Gastrocnemius medialis (tissue), 4 donors: ENCODE measurements around the gene ENAH. TPM values are rescaled to one million over a fixed set of nuclear protein-coding genes. Genes with fewer than 3 reads are reported as not detected.

Experiments used
- ATAC-seq, 2 donors: fragments of 150-250 bp; one replicate each; pipeline ENCODE4 v1.9.1; 2016
- DNase-seq, 2 donors: peaks; one replicate each; pipeline ENCODE4 v3.0.0-alpha.2; 2019
- H3K27ac ChIP-seq, 4 donors: fragments of 200-600 bp; sonication (generic); 1 replicate in 1 of 4; 2 replicates in 3 of 4; pipeline ENCODE4 v1.5.1; 2016 to 2018; ENCODE audit warnings: mild to moderate bottlenecking in 2 of 4, moderate library complexity in 1 of 4
- H3K27me3 ChIP-seq, 3 donors: fragments of 200-600 bp; sonication (generic) in 2 of 3; 1 replicate in 1 of 3; 2 replicates in 2 of 3; pipeline versions ENCODE4 v1.5.1 to v1.6.0; 2016 to 2019; ENCODE audit warnings: mild to moderate bottlenecking in 1 of 3, moderate library complexity in 1 of 3
- H3K36me3 ChIP-seq, 2 donors: fragments of 200-600 bp; sonication (generic) in 1 of 2; one replicate each; pipeline ENCODE4 v1.5.1; 2017 to 2018
- H3K4me1 ChIP-seq, 2 donors: fragments of 200-600 bp; sonication (generic) in 1 of 2; one replicate each; pipeline ENCODE4 v1.5.1; 2016 to 2017; ENCODE audit warnings: mild to moderate bottlenecking in 2 of 2
- H3K4me3 ChIP-seq, 4 donors: fragments of 200-600 bp; sonication (generic) in 3 of 4; 1 replicate in 1 of 4; 2 replicates in 3 of 4; pipeline ENCODE4 v1.5.1; 2016 to 2019; ENCODE audit warnings: mild to moderate bottlenecking in 2 of 4
- H3K9me3 ChIP-seq, 3 donors: fragments of 200-600 bp; sonication (generic) in 2 of 3; 1 replicate in 1 of 3; 2 replicates in 2 of 3; pipeline ENCODE4 v1.5.1; 2016 to 2019
- POLR2A ChIP-seq, 2 donors: fragments of 450-650 bp; IDR thresholded peaks; one replicate each; pipeline ENCODE4 v1.6.1; 2017; ENCODE audit warnings: antibody characterized with exemption in 2 of 2, mild to moderate bottlenecking in 2 of 2, moderate library complexity in 2 of 2
- in situ Hi-C, 4 donors: fragments of 200-750 bp; cut with MboI; loops; one replicate each; pipeline versions ENCODE4 v1.15.0 to v1.8.0; 2017; ENCODE audit warnings: low sequenced_read_pairs in 4 of 4
- intact Hi-C: fragments of 100-400 bp; cut with DNase I; formaldehyde crosslinking; loops from one replicate; pipeline ENCODE4 v1.15.1; 2023; ENCODE audit warnings: low total_unique reads
- total RNA-seq, 4 donors: library from RNA; depleted of rRNA; stranded (reverse); fragments of >200 nt; gene quantifications; one replicate each; pipeline versions ENCODE4 v1.1.0 to v1.2.3, GENCODE V29; 2016
- TF ChIP-seq, protein P1 (sequence below), 5 experiments: fragments of 450-650 bp in 3 of 5; fragments of 200-600 bp in 2 of 5; sonication (generic) in 2 of 5; IDR thresholded peaks in 4 of 5; conservative IDR thresholded peaks in 1 of 5; 1 replicate in 4 of 5; 2 replicates in 1 of 5; pipeline ENCODE4 v1.5.1; 2016 to 2019; ENCODE audit warnings: antibody characterized with exemption in 5 of 5, mild to moderate bottlenecking in 3 of 5, moderate library complexity in 3 of 5

The ENAH gene
- total RNA-seq, 4 donors from 2014 or later, result 56.1 to 112 (median 62.2) TPM

DNA sequence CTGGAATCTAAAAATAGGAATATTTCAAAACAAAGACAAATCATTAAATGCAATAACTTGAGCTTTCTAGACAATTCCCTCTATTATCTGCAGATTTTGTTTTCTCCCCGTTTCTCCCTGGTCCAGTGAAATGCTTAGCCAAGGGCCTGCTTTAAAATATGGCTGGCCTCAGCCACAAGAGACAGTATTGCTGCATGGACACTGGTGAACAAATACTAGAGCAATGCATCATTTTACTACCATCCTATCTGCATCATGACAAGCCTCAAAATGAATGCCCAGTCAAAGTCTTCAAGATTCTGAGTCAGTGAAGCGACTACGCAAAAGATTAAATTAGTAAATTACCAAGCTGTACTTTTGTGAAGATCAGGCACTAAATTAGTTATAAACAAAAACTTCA lies 80.5 kb downstream of the ENAH start:
- Histone ChIP-seq H3K27me3 (no peaks in the 10 kb centered on the region), H3K9me3 (no peaks in the 10 kb centered on the region), H3K4me1 (peaks cover 32 to 35% of the 10 kb centered on the region in 2 donors), H3K27ac (no peak overlapping the region), H3K36me3 (no peaks in the 10 kb centered on the region), H3K4me3 (no peak overlapping the region)
- DNase-seq, result no peak
- intact Hi-C loops (loop anchor here (1.0 kb wide), 1 partner anchor 33 kb away; no protein-coding TSS in a partner anchor), in situ Hi-C loops (no loop called here)
- peak in 1 of 2 donors; percentile 31 for ATAC-seq
- no peak for TF ChIP-seq POLR2A (IDR thresholded peaks at IDR 0.05)
- TF ChIP-seq, protein P1, sequence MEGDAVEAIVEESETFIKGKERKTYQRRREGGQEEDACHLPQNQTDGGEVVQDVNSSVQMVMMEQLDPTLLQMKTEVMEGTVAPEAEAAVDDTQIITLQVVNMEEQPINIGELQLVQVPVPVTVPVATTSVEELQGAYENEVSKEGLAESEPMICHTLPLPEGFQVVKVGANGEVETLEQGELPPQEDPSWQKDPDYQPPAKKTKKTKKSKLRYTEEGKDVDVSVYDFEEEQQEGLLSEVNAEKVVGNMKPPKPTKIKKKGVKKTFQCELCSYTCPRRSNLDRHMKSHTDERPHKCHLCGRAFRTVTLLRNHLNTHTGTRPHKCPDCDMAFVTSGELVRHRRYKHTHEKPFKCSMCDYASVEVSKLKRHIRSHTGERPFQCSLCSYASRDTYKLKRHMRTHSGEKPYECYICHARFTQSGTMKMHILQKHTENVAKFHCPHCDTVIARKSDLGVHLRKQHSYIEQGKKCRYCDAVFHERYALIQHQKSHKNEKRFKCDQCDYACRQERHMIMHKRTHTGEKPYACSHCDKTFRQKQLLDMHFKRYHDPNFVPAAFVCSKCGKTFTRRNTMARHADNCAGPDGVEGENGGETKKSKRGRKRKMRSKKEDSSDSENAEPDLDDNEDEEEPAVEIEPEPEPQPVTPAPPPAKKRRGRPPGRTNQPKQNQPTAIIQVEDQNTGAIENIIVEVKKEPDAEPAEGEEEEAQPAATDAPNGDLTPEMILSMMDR (IDR thresholded peaks at IDR 0.05 in 4 of 5, conservative IDR thresholded peaks at IDR 0.05 in 1 of 5), result peak in 1 of 5 experiments; percentile 24

DNA sequence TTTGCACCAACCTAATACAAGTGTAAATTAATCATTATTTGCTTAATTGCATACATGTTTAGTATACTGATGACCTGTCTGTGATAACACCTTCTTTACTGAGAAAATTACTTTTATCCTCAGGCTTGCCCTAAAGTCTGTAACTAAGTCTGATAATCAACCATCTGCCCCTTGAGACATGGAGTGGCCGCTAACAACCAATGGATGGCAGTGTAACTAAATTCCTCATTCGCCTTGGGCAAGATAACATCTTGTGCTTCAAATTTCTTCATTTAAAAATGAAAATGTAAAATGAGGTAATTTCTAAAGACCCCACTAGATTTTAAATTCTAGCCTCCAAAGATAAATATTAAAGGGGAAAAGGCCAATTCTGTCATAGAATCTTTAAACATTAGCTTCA lies 85.1 kb downstream of the ENAH start:
- H3K4me3 ChIP-seq, result no peak overlapping the region
- in situ Hi-C loops (no loop called here), intact Hi-C loops (loop anchor here (5.0 kb wide), 2 partner anchors 135 to 205 kb away; no protein-coding TSS in a partner anchor)
- no peak overlapping the region for H3K27ac ChIP-seq
- no peaks in the 10 kb centered on the region for H3K9me3 ChIP-seq
- H3K4me1 ChIP-seq, result peaks cover 32 to 36% of the 10 kb centered on the region in 2 donors
- H3K27me3 ChIP-seq, result no peaks in the 10 kb centered on the region
- TF ChIP-seq POLR2A (IDR thresholded peaks at IDR 0.05), result no peak
- TF ChIP-seq, protein P1 (IDR thresholded peaks at IDR 0.05 in 4 of 5, conservative IDR thresholded peaks at IDR 0.05 in 1 of 5), result no peak
- H3K36me3 ChIP-seq, result peaks cover 0 to 8% of the 10 kb centered on the region in 2 donors
- ATAC-seq, result no peak
- DNase-seq, result no peak

DNA sequence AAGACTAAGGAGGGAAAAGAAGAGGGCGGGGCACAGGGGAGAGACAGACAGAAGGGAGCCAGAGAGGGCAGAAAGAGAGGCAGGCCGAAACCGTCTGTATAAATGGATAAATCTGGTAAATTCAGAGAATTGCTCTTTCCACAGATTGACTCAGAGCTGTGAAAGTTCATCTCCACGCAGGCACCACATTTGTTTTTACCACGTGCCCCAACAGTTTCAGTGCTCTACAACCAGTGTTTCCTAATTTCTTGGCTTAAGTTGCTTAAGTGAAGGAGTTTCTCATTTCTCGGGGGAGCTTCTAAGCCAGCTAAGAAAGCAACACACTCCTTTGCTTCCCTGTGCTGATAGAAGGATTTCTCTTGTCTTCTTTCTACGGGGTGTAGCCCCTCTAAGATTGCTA lies 87.1 kb downstream of the ENAH start:
- no peaks in the 10 kb centered on the region for H3K9me3 ChIP-seq
- ATAC-seq (peak; percentile 58 to 88), DNase-seq (peak in 1 of 2 donors; percentile 34)
- no peaks in the 10 kb centered on the region for H3K27me3 ChIP-seq
- H3K36me3 ChIP-seq, result peaks cover 0 to 11% of the 10 kb centered on the region in 2 donors
- intact Hi-C loops (loop anchor here (5.0 kb wide), 2 partner anchors 136 to 206 kb away; no protein-coding TSS in a partner anchor), in situ Hi-C loops (no loop called here)
- peak overlapping the region in 3 of 4 donors; percentile 25 to 44 (median 42) for H3K27ac ChIP-seq
- peaks cover 26 to 30% of the 10 kb centered on the region in 2 donors for H3K4me1 ChIP-seq
- TF ChIP-seq, protein P1 (IDR thresholded peaks at IDR 0.05 in 4 of 5, conservative IDR thresholded peaks at IDR 0.05 in 1 of 5), result no peak
- no peak for TF ChIP-seq POLR2A (IDR thresholded peaks at IDR 0.05)
- H3K4me3 ChIP-seq, result no peak overlapping the region

DNA sequence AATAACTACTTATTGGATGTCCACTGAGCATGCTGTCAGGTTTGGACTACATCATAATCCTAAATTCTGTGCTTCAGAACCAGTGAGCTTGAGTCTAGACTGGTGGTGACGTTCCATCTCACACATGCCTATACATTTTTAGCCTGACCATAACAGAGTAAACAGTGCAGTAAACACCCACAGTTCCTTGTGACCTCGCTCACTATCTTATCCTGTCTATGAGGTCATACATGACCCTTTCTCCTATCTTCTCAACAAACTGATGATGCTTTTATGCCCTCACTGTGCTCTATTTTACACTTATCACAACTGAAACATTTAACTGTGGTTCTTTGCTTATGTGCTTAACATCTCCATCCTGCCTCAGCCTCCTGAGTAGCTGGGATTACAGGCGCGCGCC lies 91.2 kb downstream of the ENAH start:
- no peaks in the 10 kb centered on the region for H3K27me3 ChIP-seq
- TF ChIP-seq, protein P1 (IDR thresholded peaks at IDR 0.05 in 4 of 5, conservative IDR thresholded peaks at IDR 0.05 in 1 of 5), result no peak
- no peak for TF ChIP-seq POLR2A (IDR thresholded peaks at IDR 0.05)
- no peak overlapping the region for H3K4me3 ChIP-seq
- in situ Hi-C loops, result no loop called here
- ATAC-seq (no peak), DNase-seq (no peak)
- peaks cover 0 to 9% of the 10 kb centered on the region in 2 donors for H3K36me3 ChIP-seq
- intact Hi-C loops, result no loop called here
- peaks cover 0 to 3% of the 10 kb centered on the region in 2 donors for H3K4me1 ChIP-seq
- no peak overlapping the region for H3K27ac ChIP-seq
- H3K9me3 ChIP-seq, result peaks cover 0 to 3% (median 2%) of the 10 kb centered on the region in 3 donors
